CD14-positive monocyte (primary cell): ENCODE data around the gene TBC1D22A. TPM values are rescaled to one million over a fixed set of nuclear protein-coding genes. Genes with fewer than 3 reads are reported as not detected.

Experiments
- DNase-seq, 3 donors: peaks; one replicate each; pipeline ENCODE4 v3.0.0-alpha.2; 2011 to 2022
- H2AFZ ChIP-seq: 2 replicates; pipeline ENCODE4 v1.6.0; 2012; ENCODE audit warnings: mild to moderate bottlenecking, low read depth, low read length, inconsistent platforms; ENCODE audit not compliant: insufficient read depth, poor library complexity, severe bottlenecking
- H3K27ac ChIP-seq, 2 donors: 1 replicate in 1 of 2; 2 replicates in 1 of 2; pipeline ENCODE4 v1.5.1; 2012 to 2013; ENCODE audit warnings: low read length in 2 of 2, control low read depth in 1 of 2, inconsistent platforms in 1 of 2, low read depth in 1 of 2, mild to moderate bottlenecking in 1 of 2
- H3K27me3 ChIP-seq, 2 donors: one replicate each; pipeline versions ENCODE4 v1.6.0 to v1.6.1; 2011 to 2013; ENCODE audit warnings: low read length in 2 of 2; ENCODE audit not compliant: control insufficient read depth in 2 of 2, insufficient read depth in 2 of 2
- H3K36me3 ChIP-seq, 2 donors: replicated peaks in 1 of 2; 1 replicate in 1 of 2; 2 replicates in 1 of 2; pipeline versions ENCODE4 v1.5.1 to v1.6.1; 2012 to 2013; ENCODE audit warnings: low read length in 2 of 2, control low read depth in 1 of 2, inconsistent platforms in 1 of 2, mild to moderate bottlenecking in 1 of 2; ENCODE audit not compliant: insufficient read depth in 2 of 2, control insufficient read depth in 1 of 2
- H3K4me1 ChIP-seq, 2 donors: 1 replicate in 1 of 2; 2 replicates in 1 of 2; pipeline versions ENCODE4 v1.5.1 to v1.6.1; 2012 to 2013; ENCODE audit warnings: low read length in 2 of 2, control low read depth in 1 of 2, inconsistent platforms in 1 of 2, mild to moderate bottlenecking in 1 of 2, moderate library complexity in 1 of 2; ENCODE audit not compliant: insufficient read depth in 2 of 2, control insufficient read depth in 1 of 2
- H3K4me2 ChIP-seq: replicated peaks from 2 replicates; pipeline ENCODE3; 2012; ENCODE audit warnings: low read length, moderate library complexity, mild to moderate bottlenecking; ENCODE audit not compliant: poor library complexity, severe bottlenecking; ENCODE audit errors: extremely low read depth
- H3K4me3 ChIP-seq, 3 experiments: fragments of 200-600 bp in 1 of 3; sonication (generic) in 1 of 3; replicated peaks in 1 of 3; 1 replicate in 2 of 3; 2 replicates in 1 of 3; pipeline ENCODE4 v1.5.1; 2011 to 2013; ENCODE audit warnings: low read length in 3 of 3, mild to moderate bottlenecking in 3 of 3, control low read depth in 2 of 3, low read depth in 2 of 3, inconsistent platforms in 1 of 3, moderate library complexity in 1 of 3
- H3K79me2 ChIP-seq: 2 replicates; pipeline ENCODE4 v1.6.0; 2012; ENCODE audit warnings: mild to moderate bottlenecking, control low read depth, inconsistent platforms, low read length, moderate library complexity; ENCODE audit not compliant: insufficient read depth
- H3K9ac ChIP-seq: 2 replicates; pipeline ENCODE4 v1.6.0; 2017; ENCODE audit warnings: low read length, mild to moderate bottlenecking; ENCODE audit not compliant: insufficient read depth, poor library complexity, severe bottlenecking
- H3K9me3 ChIP-seq, 2 donors: replicated peaks in 1 of 2; 1 replicate in 1 of 2; 2 replicates in 1 of 2; pipeline versions ENCODE4 v1.5.1 to v1.6.1; 2012 to 2013; ENCODE audit warnings: low read length in 2 of 2, control low read depth in 1 of 2; ENCODE audit not compliant: control insufficient read depth in 1 of 2, insufficient read depth in 1 of 2
- H4K20me1 ChIP-seq: 2 replicates; pipeline ENCODE4 v1.6.0; 2012; ENCODE audit warnings: mild to moderate bottlenecking, low read length, control low read depth, moderate library complexity; ENCODE audit not compliant: insufficient read depth
- H3K27ac Mint-ChIP-seq, 7 donors: one replicate each; pipeline ENCODE4 v1.8.0; 2020; ENCODE audit warnings: mild to moderate bottlenecking in 7 of 7, mixed read lengths in 7 of 7, moderate library complexity in 6 of 7, inconsistent platforms in 2 of 7
- H3K27me3 Mint-ChIP-seq, 3 donors: one replicate each; pipeline ENCODE4 v1.8.0; 2021 to 2022; ENCODE audit warnings: low read depth in 3 of 3, mild to moderate bottlenecking in 3 of 3, mixed read lengths in 3 of 3, moderate library complexity in 3 of 3, inconsistent platforms in 1 of 3
- H3K36me3 Mint-ChIP-seq, 2 donors: one replicate each; pipeline ENCODE4 v1.8.0; 2020; ENCODE audit warnings: mixed read lengths in 2 of 2, inconsistent platforms in 1 of 2, mild to moderate bottlenecking in 1 of 2
- H3K4me1 Mint-ChIP-seq: one replicate; pipeline ENCODE4 v1.8.0; 2020; ENCODE audit warnings: mild to moderate bottlenecking, mixed read lengths
- H3K4me3 Mint-ChIP-seq, 2 donors: one replicate each; pipeline ENCODE4 v1.8.0; 2020; ENCODE audit warnings: mild to moderate bottlenecking in 2 of 2, mixed read lengths in 2 of 2, moderate library complexity in 1 of 2
- H3K9me3 Mint-ChIP-seq, 7 donors: one replicate each; pipeline ENCODE4 v1.8.0; 2020 to 2022; ENCODE audit warnings: mixed read lengths in 7 of 7, mild to moderate bottlenecking in 6 of 7, moderate library complexity in 6 of 7, inconsistent platforms in 2 of 7
- CTCF ChIP-seq: fragments of 200-600 bp; IDR thresholded peaks from one replicate; pipeline ENCODE4 v1.8.0; 2022; ENCODE audit warnings: antibody characterized with exemption, mild to moderate bottlenecking
- WGBS: methylation state at CpG from one replicate; pipeline ENCODE4 v1.1.5; 2013; ENCODE audit warnings: missing lambda C conversion rate; ENCODE audit not compliant: insufficient coverage; 5-methylcytosine and 5-hydroxymethylcytosine counted together
- intact Hi-C, 2 donors: fragments of 100-400 bp; cut with micrococcal nuclease; formaldehyde crosslinking; loops; one replicate each; pipeline versions ENCODE4 v1.15.0 to v1.15.1; 2023
- polyA plus RNA-seq, 3 donors: library from polyadenylated mRNA; depleted of rRNA in 1 of 3; unstranded in 2 of 3; stranded (reverse) in 1 of 3; fragments of 300-500 nt in 2 of 3; fragments of >200 nt in 1 of 3; fragmentation: Illumina TruSeq in 2 of 3; gene quantifications; 1 replicate in 2 of 3; 2 replicates in 1 of 3; pipeline ENCODE4 v1.2.3, GENCODE V29; 2012 to 2021

TBC1D22A gene
- polyA plus RNA-seq, 3 donors = 25.9 to 36.2 (median 29.5) TPM

- intact Hi-C loops = no loop called here
- 89% methylated on average over 17 of the region's 24 CpGs for WGBS
Observed at GRCh38 chr22:46907241-46908215, 145.1 kb downstream of the TBC1D22A start.

More at GRCh38 chr22:46907241-46908215, 145.1 kb downstream of the TBC1D22A start:
- Histone ChIP-seq H3K27me3 (no peaks in the 10 kb centered on the region), H3K9ac (no peak overlapping the region), H2AFZ (no peak overlapping the region), H3K36me3 (peaks cover 37 to 70% of the 10 kb centered on the region in 2 donors), H3K9me3 (no peaks in the 10 kb centered on the region), H3K79me2 (no peaks in the 10 kb centered on the region), H3K4me2 (no peak overlapping the region), H3K27ac (no peak overlapping the region), H3K4me3 (no peak overlapping the region), H4K20me1 (peaks cover 82% of the 10 kb centered on the region), H3K4me1 (no peaks in the 10 kb centered on the region)
- Mint-ChIP-seq H3K4me3 (no peak overlapping the region), H3K9me3 (no peaks in the 10 kb centered on the region), H3K27ac (peak overlapping the region in 3 of 7 donors; percentile 13 to 44 (median 19)), H3K4me1 (no peaks in the 10 kb centered on the region), H3K36me3 (peaks cover 48 to 62% of the 10 kb centered on the region in 2 donors), H3K27me3 (peaks cover 0 to 2% (median 0%) of the 10 kb centered on the region in 3 donors)
- TF ChIP-seq CTCF = no peak
- no peak for DNase-seq
